HG03095 (cell line): ENCODE data around the gene RAC3.
"Not testable (repeated sequence)": the region's sequence is repeated elsewhere in the genome, so short reads cannot be mapped to it uniquely, and the experiment has no call there.

ENCODE experiments used
- ATAC-seq: cut with Tn5 transposase; IDR thresholded peaks from one replicate; pipeline ENCODE4 v1.9.1; 2021; ENCODE audit warnings: moderate library complexity; ENCODE audit not compliant: unreplicated experiment

The RAC3 gene

DNA sequence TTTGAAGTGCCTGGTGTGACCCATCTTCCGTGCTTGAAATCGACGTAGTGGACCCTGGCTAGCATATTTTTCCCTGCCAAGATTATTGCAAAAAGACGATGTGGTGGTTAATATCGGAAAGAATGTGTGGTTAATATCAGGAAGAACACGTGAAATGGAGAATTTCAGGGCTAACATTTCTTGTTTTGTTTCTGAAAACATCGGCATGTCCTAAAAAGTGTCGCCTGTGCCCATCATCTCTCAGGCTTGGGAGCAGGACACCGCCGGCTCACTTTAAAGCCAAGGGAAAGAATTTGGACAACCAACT lies 6.4 kb downstream of the RAC3 start:
- ATAC-seq = no peak

GRCh38 chr17:82038796-82039409 lies 7.4 kb downstream of the RAC3 start:
- not testable (repeated sequence) for ATAC-seq

DNA sequence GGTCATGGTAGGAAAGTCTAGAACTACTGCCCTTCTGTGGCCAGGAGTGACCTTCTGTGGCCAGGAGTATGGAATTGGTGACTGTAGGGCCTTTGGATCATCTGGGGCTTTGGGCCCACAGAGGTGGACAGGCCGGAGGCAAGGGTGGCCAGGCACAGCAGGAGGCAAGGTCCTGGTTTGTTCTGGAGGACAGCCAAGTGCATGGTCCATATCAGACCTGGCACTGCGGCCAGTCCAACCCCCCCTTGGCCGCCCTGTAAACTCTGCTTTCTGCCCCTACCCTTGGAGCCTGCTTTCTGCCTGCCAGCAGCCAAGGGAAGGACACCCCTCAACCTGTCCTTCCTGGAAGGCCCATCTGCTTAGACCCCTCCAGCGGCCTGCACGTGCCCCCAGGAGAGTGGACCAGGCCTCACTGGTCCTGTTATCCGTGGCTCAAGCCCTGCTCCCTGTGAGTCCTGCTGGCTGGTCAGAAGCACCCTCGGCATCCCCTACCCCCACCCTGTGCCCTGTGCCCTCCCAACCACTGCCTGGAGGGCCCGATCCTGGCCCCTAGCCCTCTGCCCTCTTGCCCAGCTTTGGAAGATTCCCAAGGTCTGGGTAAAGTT lies 8.3 kb downstream of the RAC3 start:
- ATAC-seq = no peak

GRCh38 chr17:82041144-82041814 lies 9.8 kb downstream of the RAC3 start:
- no peak for ATAC-seq

DNA sequence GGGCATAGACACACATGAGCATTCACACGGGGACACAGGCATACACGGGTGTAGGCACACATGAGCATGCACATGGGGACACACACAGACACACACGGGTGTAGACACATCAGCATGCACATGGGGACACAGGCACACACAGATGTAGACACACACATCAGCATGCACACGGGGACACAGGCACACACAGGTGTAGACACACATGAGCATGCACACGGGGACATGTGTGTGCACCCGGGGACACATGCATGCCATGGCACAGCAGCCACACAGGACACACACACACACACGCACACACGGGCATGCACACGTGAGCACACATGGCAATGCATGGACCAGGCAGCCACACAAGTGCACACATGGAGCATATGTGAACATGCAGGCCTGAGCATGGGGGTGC lies 11.2 kb downstream of the RAC3 start:
- no peak for ATAC-seq

GRCh38 chr17:82043507-82043906 lies 12.0 kb downstream of the RAC3 start:
- ATAC-seq = no peak

DNA sequence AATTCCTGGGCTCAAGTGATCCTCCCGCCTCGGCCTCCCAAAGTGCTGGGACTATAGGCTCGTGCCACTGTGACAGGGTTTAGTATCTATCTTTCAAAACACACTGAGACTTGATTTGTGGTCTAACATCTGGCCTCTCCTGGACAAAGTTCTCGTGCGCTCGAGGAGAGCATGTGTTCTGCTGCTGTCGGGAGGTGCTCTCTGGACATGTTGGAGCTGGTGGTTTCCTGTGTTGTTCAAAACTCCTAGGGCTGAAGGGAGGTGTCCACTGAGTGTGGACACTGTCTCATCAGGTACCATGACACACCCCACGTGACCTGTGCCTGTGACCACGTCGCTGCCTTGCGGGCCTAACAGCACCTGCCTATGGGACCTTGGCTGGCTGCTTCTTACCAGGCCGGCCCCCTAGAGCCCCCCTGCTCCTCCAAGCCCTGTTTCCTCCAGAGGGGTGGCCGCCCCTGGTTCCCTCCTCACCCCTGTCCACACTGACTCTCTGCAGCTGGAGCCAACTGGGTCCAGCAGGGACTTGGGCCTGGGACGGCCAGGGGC lies 14.5 kb downstream of the RAC3 start:
- no peak for ATAC-seq

- ATAC-seq = no peak
Observed at GRCh38 chr17:82046903-82047302, 15.4 kb downstream of the RAC3 start.

DNA sequence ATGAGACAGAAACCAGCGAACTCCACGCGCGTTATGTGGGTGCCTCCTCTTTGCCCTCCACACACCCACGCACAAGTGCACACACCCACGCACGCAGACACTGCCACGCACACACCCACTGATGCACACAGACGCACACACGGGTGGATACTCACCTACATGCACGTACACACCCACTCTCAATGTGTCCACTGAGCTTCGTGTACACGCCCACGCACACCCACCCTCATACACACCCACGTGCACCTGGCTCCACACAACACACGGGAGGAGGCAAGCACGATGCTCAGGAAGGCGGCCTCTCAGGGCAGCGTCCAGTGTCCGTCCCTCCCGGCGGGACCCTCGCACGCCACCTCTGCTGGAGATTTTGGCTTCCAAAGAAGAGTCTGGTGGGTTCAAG lies 15.9 kb downstream of the RAC3 start:
- no peak for ATAC-seq

DNA sequence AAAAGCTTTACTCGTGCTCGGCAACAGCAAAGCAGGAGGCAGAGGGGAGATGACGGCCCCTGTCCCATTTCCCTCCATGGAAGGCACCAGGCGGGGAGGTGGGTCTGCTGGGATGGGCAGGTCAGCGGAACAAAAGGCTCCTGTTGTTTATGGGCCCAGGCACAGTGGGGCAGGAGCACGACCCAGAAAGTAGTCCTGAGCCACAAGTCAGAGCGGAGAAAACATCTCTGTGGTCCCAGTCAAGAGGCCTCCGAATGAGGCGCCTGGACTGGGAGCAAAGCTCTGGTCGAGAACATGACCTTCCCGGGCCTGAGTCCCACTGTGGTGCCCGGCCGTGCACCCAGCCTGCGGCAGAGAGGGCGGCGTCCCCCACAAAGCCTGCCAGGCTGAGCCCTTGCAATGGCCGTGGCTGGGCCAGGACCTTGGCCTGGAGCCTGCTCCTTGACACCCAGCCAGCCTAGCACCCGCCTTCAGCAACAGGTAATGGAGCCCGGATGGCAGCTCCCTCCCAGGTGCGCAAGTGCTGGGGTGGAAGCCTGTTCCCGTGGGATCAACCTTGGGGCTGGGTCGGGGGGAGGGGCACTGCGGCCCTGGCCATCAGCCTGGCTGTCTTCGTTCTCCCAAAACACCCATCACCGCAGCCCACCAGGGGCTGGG lies 16.6 kb downstream of the RAC3 start:
- no peak for ATAC-seq

- ATAC-seq = no peak
Observed at GRCh38 chr17:82048571-82048971, 17.1 kb downstream of the RAC3 start.

DNA sequence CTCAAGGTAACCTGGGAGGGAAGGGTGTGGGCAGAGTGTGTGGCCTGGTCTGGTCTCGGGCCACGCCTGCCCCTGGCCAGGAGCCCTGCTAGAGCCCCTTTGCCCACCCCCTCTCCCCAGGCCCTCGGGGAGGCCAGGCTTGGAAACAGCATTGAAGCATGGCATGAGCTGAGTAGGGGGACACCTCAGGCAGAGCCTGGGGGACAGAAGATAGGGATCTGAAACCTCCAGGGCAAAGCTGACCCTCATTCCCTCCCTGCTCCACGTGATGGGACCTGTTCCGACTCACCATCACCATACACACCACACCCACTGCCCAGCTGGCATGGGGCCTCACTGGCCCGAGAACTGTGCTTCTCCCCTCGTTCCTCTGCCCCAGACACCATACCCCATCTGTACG lies 17.6 kb downstream of the RAC3 start:
- ATAC-seq = no peak

GRCh38 chr17:82049521-82049971 lies 18.1 kb downstream of the RAC3 start:
- no peak for ATAC-seq

DNA sequence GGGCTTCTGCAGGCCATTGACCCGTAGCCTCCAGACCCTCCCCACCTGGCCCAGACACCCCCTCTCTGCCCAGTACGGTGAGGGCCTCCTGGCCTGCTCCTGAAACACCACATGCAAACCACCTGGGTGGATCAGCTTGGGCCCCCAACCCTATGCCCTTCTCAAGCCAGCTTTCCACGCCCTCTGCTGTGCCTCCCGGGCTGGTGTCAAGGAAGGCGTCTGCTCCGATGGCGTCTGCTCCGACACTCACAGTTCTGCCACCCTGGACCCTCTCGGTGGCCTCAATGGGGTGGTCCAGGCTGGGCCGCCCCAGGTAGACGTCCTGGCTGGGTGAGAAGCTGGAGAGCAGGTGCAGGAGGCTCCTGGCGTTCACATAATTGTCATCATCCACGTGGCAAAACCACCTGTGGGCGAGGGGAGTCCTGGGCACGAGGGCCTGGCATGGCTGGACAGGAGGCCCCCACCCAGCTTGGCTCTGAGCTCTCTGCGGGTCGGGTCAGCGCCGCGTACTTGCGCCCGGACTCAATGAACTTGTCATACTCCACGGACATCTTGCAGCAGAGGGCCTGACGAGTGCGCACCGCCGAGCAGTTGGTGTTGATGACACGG lies 18.8 kb downstream of the RAC3 start:
- ATAC-seq = no peak

DNA sequence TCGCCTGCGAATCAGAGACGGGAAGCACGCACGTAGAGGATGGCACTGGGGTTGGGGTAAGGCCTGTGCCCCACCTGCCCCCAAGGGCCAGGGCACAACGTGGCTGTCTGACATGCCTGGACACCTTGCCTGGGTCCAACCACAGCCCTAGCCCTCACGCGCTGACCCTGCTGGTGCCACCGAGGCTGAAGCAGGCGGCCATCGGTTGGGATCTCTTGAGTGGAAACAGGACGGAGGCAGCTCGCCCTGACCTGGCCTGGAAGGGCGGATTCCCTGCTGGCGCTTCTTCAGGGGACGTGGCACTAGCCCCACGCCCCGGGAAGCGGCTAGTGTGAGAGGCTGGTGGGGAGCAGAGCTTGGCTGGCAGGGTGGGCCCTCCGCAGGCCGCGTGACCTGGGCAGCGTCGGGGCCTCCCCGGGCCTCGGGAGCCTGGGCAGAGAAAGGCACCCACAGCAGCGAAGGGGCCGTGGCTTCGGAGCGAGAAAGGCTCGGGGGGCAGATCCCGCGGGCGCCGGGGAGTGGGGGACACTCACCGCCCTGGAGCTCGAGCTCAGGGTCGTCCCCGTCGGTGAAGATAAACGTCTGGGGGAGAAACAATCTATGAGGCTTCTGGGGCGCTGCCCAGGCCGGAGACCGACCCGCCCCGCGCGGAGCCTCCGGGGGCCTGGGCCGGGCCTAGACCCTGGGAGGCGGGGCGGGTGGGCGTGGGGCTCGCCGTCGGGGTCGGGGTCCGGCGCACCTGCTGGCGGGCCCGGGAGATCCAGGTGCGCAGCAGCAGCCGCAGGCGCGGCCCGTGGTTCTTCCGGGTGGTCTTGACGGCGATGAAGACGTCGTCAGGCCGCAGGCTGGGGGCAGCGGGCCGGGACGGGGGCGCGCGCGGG lies 19.5 kb downstream of the RAC3 start:
- no peak for ATAC-seq

- ATAC-seq = peak; percentile 61
Observed at GRCh38 chr17:82051776-82052637, 20.5 kb downstream of the RAC3 start, which contains the start of the genes GPS1 and RFNG. GPS1 (plus strand) TSS chr17:82051898; CDS start chr17:82051932, 34 bp downstream. RFNG (minus strand) TSS chr17:82051811; CDS start chr17:82051766, 45 bp downstream.

DNA sequence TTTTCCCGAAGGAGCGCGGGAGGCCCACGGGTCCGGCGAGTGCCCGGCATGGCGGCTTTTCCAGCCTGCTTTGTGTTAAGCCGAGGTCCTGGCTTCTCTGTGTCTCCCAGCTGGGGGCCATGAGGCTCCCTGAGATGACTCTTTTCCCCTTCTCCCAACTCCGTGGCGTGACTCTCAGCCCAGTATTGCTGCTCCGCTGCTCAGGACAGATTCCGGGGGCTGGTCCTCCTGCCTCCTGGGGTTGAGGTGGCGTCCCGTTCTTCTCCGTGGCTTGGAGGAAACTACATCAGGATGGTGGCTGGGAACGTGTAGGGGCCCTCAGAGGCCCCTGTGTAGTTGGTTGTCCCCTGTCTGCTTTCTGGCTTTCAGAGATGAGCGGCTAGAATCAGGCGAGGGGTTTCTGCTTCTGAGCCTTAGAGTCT lies 21.2 kb downstream of the RAC3 start:
- ATAC-seq = no peak

GRCh38 chr17:82053130-82053529 lies 21.7 kb downstream of the RAC3 start:
- ATAC-seq = no peak

GRCh38 chr17:82053556-82054263 lies 22.2 kb downstream of the RAC3 start:
- no peak for ATAC-seq
